HEK293T (cell line): ENCODE data around the gene PITX1.

ENCODE experiments used
- CTCF ChIA-PET: fragments of 350-600 bp; formaldehyde crosslinking; extraction: SDS; loops from one replicate; lab custom pipeline; 2021; ENCODE audit warnings: antibody characterized with exemption, inconsistent platforms; lab: Yijun Ruan, JAX
- POLR2A ChIA-PET: fragments of 350-600 bp; formaldehyde crosslinking; extraction: SDS; loops from one replicate; lab custom pipeline; 2020; ENCODE audit warnings: antibody characterized with exemption, inconsistent platforms; lab: Yijun Ruan, JAX
- DNase-seq: peaks from one replicate; pipeline ENCODE4 v3.0.0; 2012; ENCODE audit warnings: mixed read lengths; ENCODE audit errors: extremely low spot score
- ARNT ChIP-seq: fragments of 450-650 bp; IDR thresholded peaks from 2 replicates; pipeline ENCODE4 v1.6.1; 2017; ENCODE audit warnings: mild to moderate bottlenecking
- BHLHE40 ChIP-seq: fragments of 450-650 bp; IDR thresholded peaks from 2 replicates; pipeline ENCODE4 v1.6.1; 2016; ENCODE audit warnings: mild to moderate bottlenecking, moderate library complexity, borderline replicate concordance
- CTBP1 ChIP-seq: fragments of 450-650 bp; IDR thresholded peaks from 2 replicates; pipeline ENCODE4 v1.6.1; 2016; ENCODE audit warnings: borderline replicate concordance
- ELF4 ChIP-seq: fragments of 450-650 bp; IDR thresholded peaks from 2 replicates; pipeline ENCODE4 v1.6.1; 2017; ENCODE audit warnings: antibody characterized with exemption
- FOXA1 ChIP-seq: fragments of 450-650 bp; IDR thresholded peaks from 2 replicates; pipeline ENCODE4 v1.6.1; 2016; ENCODE audit warnings: mild to moderate bottlenecking
- FOXK2 ChIP-seq: fragments of 450-650 bp; IDR thresholded peaks from 2 replicates; pipeline ENCODE4 v1.6.1; 2016; ENCODE audit warnings: mild to moderate bottlenecking
- FOXM1 ChIP-seq: fragments of 450-650 bp; IDR thresholded peaks from 2 replicates; pipeline ENCODE4 v1.6.1; 2017; ENCODE audit warnings: mild to moderate bottlenecking, borderline replicate concordance
- HDGF ChIP-seq: fragments of 450-650 bp; IDR thresholded peaks from 2 replicates; pipeline ENCODE4 v1.6.1; 2017; ENCODE audit warnings: antibody characterized with exemption, borderline replicate concordance
- L3MBTL2 ChIP-seq: fragments of 450-650 bp; conservative IDR thresholded peaks from 2 replicates; pipeline ENCODE4 v1.6.1; 2016; ENCODE audit warnings: mild to moderate bottlenecking
- LEF1 ChIP-seq: fragments of 450-650 bp; IDR thresholded peaks from 2 replicates; pipeline ENCODE4 v1.6.1; 2017; ENCODE audit warnings: mild to moderate bottlenecking, borderline replicate concordance
- NFRKB ChIP-seq: fragments of 450-650 bp; IDR thresholded peaks from 2 replicates; pipeline ENCODE4 v1.6.1; 2016; ENCODE audit warnings: mild to moderate bottlenecking, moderate library complexity
- PKNOX1 ChIP-seq: fragments of 450-650 bp; IDR thresholded peaks from 2 replicates; pipeline ENCODE4 v1.6.1; 2016
- SP1 ChIP-seq: fragments of 450-650 bp; IDR thresholded peaks from 2 replicates; pipeline ENCODE4 v1.6.1; 2017
- SUZ12 ChIP-seq: fragments of 450-650 bp; IDR thresholded peaks from 2 replicates; pipeline ENCODE4 v1.6.1; 2016; ENCODE audit warnings: mild to moderate bottlenecking
- TARDBP ChIP-seq: fragments of 450-650 bp; IDR thresholded peaks from 2 replicates; pipeline ENCODE4 v1.6.1; 2016
- ZNF384 ChIP-seq: fragments of 450-650 bp; IDR thresholded peaks from 2 replicates; pipeline ENCODE4 v1.6.1; 2016

Gene PITX1

GRCh38 chr5:135026645-135027265 lies 7.3 kb downstream of the PITX1 start:
- ChIA-PET POLR2A (interaction anchor here (0.8 kb wide), 1 partner anchor 20 kb away, joined by 3 read pairs; no protein-coding TSS in a partner anchor), CTCF (no interaction called here)
- no peak for TF ChIP-seq LEF1
- TF ChIP-seq PKNOX1 = 0 out of 2 replicates have a peak, but pooled peaks have one; percentile 2

GRCh38 chr5:135025730-135026644 lies 8.0 kb downstream of the PITX1 start:
- CTCF ChIA-PET = interaction anchor here (0.7 kb wide), 1 partner anchor 133 kb away, joined by 3 read pairs; no protein-coding TSS in a partner anchor
- POLR2A ChIA-PET = interaction anchor here (0.8 to 1.2 kb wide), 2 partner anchors 9 to 21 kb away, joined by 3 to 5 read pairs; no protein-coding TSS in a partner anchor
- DNase-seq = no peak
- TF ChIP-seq CTBP1 = no peak
- TF ChIP-seq BHLHE40 = no peak
- TF ChIP-seq SUZ12 = no peak
- TF ChIP-seq NFRKB = no peak
- no peak for TF ChIP-seq ARNT
- TF ChIP-seq LEF1 = no peak
- no peak for TF ChIP-seq HDGF
- TF ChIP-seq FOXM1 = no peak
- no peak for TF ChIP-seq FOXK2
- TF ChIP-seq ZNF384 = no peak
- TF ChIP-seq L3MBTL2 = no peak
- no peak for TF ChIP-seq SP1
- no peak for TF ChIP-seq PKNOX1
- TF ChIP-seq TARDBP = no peak
- TF ChIP-seq FOXA1 = no peak
- TF ChIP-seq ELF4 = no peak

More at GRCh38 chr5:135026645-135027265, 7.3 kb downstream of the PITX1 start:
- peak; percentile 23 for DNase-seq

- CTCF ChIA-PET = interaction anchor here (0.6 to 1.1 kb wide), 2 partner anchors 28 to 362 kb away, joined by 3 read pairs; no protein-coding TSS in a partner anchor
- no peak for DNase-seq
Observed at GRCh38 chr5:135024956-135025729, 8.9 kb downstream of the PITX1 start.

GRCh38 chr5:135020111-135020895 lies 13.7 kb downstream of the PITX1 start:
- no peak for TF ChIP-seq ZNF384
- no peak for TF ChIP-seq PKNOX1
- TF ChIP-seq FOXK2 = no peak
- TF ChIP-seq SP1 = no peak
- no peak for TF ChIP-seq SUZ12
- no peak for TF ChIP-seq NFRKB
- POLR2A ChIA-PET = no interaction called here
- CTCF ChIA-PET = no interaction called here
- DNase-seq = peak; percentile 28

More at GRCh38 chr5:135024956-135025729, 8.9 kb downstream of the PITX1 start:
- POLR2A ChIA-PET = interaction anchor here (1.2 to 1.9 kb wide), 2 partner anchors 8 to 10 kb away, joined by 5 to 6 read pairs; no protein-coding TSS in a partner anchor
- TF ChIP-seq BHLHE40 (no peak), HDGF (no peak), PKNOX1 (peak; percentile 91)

GRCh38 chr5:135019314-135019713 lies 14.7 kb downstream of the PITX1 start:
- TF ChIP-seq TARDBP (no peak), FOXA1 (no peak), BHLHE40 (no peak), LEF1 (no peak), HDGF (no peak)
- POLR2A ChIA-PET = no interaction called here
- CTCF ChIA-PET = interaction anchor here (0.9 to 1.4 kb wide), 2 partner anchors 169 to 172 kb away, joined by 3 to 4 read pairs; no protein-coding TSS in a partner anchor
- DNase-seq = no peak
